Measurements from ENCODE around the gene CEBPA. TPM values are rescaled to one million over a fixed set of nuclear protein-coding genes. Genes with fewer than 3 reads are reported as not detected.

The CEBPA gene
- polyA plus RNA-seq, 1 experiment, result 0.50 TPM

GRCh38 chr19:33264881-33265445 is 37.4 kb downstream of the CEBPA start:
- Histone ChIP-seq H3K27me3 (ENCODE audit: control insufficient read depth, insufficient read depth, low read length) (no peaks in the 10 kb centered on the region), H3K36me3 (ENCODE audit: control insufficient read depth, insufficient read depth, low read length) (no peaks in the 10 kb centered on the region), H3K4me3 (ENCODE audit: low read depth, low read length) (no peak overlapping the region)
- no peak for TF ChIP-seq CTCF (IDR thresholded peaks at IDR 0.05; ENCODE audit: insufficient read depth, low read depth, low read length)
- CTCF ChIA-PET, result interaction anchor here (0.8 to 1.1 kb wide), 3 partner anchors 19 to 142 kb away, joined by 3 read pairs; no protein-coding TSS in a partner anchor
- POLR2A ChIA-PET, result no interaction called here
- no peak for DNase-seq (ENCODE audit: low read depth)

- Histone ChIP-seq H3K36me3 (ENCODE audit: control insufficient read depth, insufficient read depth, low read length) (no peaks in the 10 kb centered on the region), H3K4me3 (ENCODE audit: low read depth, low read length) (no peak overlapping the region), H3K27me3 (ENCODE audit: control insufficient read depth, insufficient read depth, low read length) (no peaks in the 10 kb centered on the region)
- POLR2A ChIA-PET, result no interaction called here
- CTCF ChIA-PET, result no interaction called here
- no peak for DNase-seq (ENCODE audit: low read depth)
- no peak for TF ChIP-seq CTCF (IDR thresholded peaks at IDR 0.05; ENCODE audit: insufficient read depth, low read depth, low read length)
These were observed 38.9 kb downstream of the CEBPA start for GRCh38 chr19:33263325-33264023.

DNA sequence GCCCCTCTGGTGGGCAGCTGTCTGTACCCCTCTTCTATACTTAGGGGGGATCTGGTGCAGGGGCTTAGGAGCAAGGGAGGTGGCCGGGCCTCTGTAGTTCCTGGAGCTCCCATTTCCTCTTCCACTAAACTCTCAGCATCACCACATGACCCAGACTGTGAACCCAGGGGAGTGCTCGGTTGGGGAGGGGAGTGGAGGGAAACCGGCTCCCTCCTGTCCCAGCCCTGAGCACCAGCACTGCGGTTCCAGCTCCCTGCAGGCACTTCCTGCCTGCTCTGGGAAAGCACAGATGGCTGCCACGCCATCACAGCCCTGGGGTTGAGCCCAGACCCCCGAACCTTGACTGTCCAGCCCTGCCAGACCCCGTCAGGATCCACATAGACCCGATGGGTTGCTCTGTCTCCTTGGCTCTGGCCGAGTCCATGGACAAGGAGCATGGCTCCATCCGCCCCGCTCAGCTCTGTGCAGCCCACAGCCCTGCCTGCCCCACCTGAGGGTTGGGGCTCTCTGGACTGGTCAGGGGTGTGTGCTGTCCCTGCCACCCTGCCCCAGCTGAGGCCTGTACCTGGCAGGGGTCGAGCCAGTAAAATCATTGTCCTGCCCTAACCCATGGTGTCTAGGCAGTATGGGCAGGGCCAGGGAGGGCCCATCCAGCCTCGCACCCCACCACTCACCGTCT is 40.7 kb downstream of the CEBPA start:
- Histone ChIP-seq H3K36me3 (ENCODE audit: control insufficient read depth, insufficient read depth, low read length) (no peaks in the 10 kb centered on the region), H3K27me3 (ENCODE audit: control insufficient read depth, insufficient read depth, low read length) (no peaks in the 10 kb centered on the region), H3K4me3 (ENCODE audit: low read depth, low read length) (no peak overlapping the region)
- POLR2A ChIA-PET, result no interaction called here
- CTCF ChIA-PET, result no interaction called here
- no peak for TF ChIP-seq CTCF (IDR thresholded peaks at IDR 0.05; ENCODE audit: insufficient read depth, low read depth, low read length)
- DNase-seq (ENCODE audit: low read depth), result no peak

DNA sequence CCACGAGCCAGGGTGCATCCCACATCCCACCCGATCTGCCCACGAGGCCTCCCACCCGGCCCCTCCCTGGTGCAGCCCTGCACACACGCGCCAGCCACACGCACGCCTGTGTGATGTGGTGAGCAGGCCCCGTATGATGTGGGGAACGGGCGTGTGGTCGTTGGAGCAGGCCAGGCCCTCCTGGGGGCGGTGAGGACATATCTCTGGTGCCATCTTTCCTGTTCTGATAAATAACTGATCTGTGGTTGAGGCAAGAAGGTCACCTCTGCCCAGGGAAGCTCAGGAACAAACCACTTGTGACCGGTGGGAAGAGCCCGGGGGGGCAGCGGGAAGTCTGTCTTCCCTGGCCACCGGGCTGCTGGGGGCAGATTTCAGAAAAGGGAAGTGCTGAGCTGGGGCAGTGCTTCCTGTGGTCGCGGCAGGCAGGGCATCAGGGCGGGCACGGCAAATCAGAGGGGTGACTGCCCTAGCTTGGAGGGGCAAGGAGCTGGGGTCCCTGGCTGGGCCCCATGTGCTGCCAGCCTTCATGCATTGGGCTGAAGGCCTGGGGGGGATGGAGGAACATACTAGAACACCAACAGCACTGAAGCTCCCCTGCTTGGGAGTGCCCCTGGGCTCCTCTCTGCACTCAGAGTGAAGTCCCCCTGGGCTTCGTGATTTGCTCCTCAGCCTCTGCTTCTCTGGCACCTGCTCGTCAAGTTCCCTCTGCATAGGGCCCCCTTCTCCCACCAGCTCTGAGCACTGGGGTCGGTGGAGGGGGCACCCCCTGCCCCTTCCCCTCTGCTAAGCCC is 41.5 kb downstream of the CEBPA start:
- no peak overlapping the region for H3K4me3 ChIP-seq (ENCODE audit: low read depth, low read length)
- H3K36me3 ChIP-seq (ENCODE audit: control insufficient read depth, insufficient read depth, low read length), result no peaks in the 10 kb centered on the region
- POLR2A ChIA-PET, result no interaction called here
- no peak for TF ChIP-seq CTCF (IDR thresholded peaks at IDR 0.05; ENCODE audit: insufficient read depth, low read depth, low read length)
- no peak for DNase-seq (ENCODE audit: low read depth)
- CTCF ChIA-PET, result no interaction called here
- no peaks in the 10 kb centered on the region for H3K27me3 ChIP-seq (ENCODE audit: control insufficient read depth, insufficient read depth, low read length)

DNA sequence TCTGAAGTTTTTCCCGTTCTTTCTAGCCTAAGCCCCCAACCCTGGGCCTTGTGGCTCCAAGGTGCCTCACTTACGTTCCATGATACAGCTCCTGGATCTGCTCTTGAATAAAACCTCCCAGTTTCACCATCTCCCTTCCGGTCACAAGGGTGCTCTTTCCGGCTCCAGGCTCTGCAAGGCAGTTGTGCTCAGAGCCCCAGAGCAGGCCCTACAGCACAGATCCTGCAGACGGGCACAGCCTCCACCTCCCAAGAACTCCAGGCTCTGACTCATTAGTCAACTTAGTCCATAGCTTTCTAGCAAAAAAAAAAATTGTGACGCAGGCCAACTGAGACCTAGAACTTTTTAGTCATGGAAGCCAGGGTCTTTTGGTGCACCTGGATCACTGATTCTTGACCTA is 42.8 kb downstream of the CEBPA start:
- Histone ChIP-seq H3K36me3 (ENCODE audit: control insufficient read depth, insufficient read depth, low read length) (no peaks in the 10 kb centered on the region), H3K4me3 (ENCODE audit: low read depth, low read length) (no peak overlapping the region), H3K27me3 (ENCODE audit: control insufficient read depth, insufficient read depth, low read length) (no peaks in the 10 kb centered on the region; the same call in 1 of the 2 replicates)
- no peak for TF ChIP-seq CTCF (IDR thresholded peaks at IDR 0.05; ENCODE audit: insufficient read depth, low read depth, low read length)
- no peak for DNase-seq (ENCODE audit: low read depth)
- ChIA-PET POLR2A (no interaction called here), CTCF (interaction anchor here (0.6 to 2.1 kb wide), 7 partner anchors 12 to 156 kb away, joined by 3 to 7 read pairs (median 3); no protein-coding TSS in a partner anchor)
